Common myeloid progenitor, CD34-positive (primary cell): ENCODE measurements around the gene RHCG.
A peak's percentile ranks its signal among the peaks of the same experiment; 100 is the strongest.

Experiments used
- CTCF ChIA-PET: fragments of 350-600 bp; sonication (Branson Sonifier 250); formaldehyde crosslinking; loops from one replicate; lab custom pipeline; 2021; ENCODE audit warnings: antibody characterized with exemption; lab: Charles Lee
- POLR2A ChIA-PET: fragments of 350-600 bp; sonication (Branson Sonifier 250); formaldehyde crosslinking; loops from one replicate; lab custom pipeline; 2021; ENCODE audit warnings: antibody characterized with exemption; lab: Charles Lee
- DNase-seq, 3 donors: peaks; one replicate each; pipeline versions ENCODE4 v3.0.0 to v3.0.0-alpha.2; 2013
- H3K27ac ChIP-seq, 2 experiments: 1 replicate in 1 of 2; 2 replicates in 1 of 2; pipeline ENCODE4 v1.7.0; 2013; ENCODE audit warnings: inconsistent platforms in 2 of 2, low read length in 2 of 2, mild to moderate bottlenecking in 2 of 2, low read depth in 1 of 2, moderate library complexity in 1 of 2; ENCODE audit not compliant: severe bottlenecking in 2 of 2, insufficient read depth in 1 of 2, poor library complexity in 1 of 2
- H3K27me3 ChIP-seq, 5 experiments: replicated peaks in 2 of 5; 1 replicate in 3 of 5; 2 replicates in 2 of 5; pipeline versions ENCODE4 v1.6.1 to v1.7.0; 2013; ENCODE audit warnings: low read length in 4 of 5, mild to moderate bottlenecking in 2 of 5, moderate library complexity in 2 of 5, inconsistent platforms in 1 of 5; ENCODE audit not compliant: insufficient read depth in 5 of 5, control insufficient read depth in 4 of 5
- H3K36me3 ChIP-seq, 4 experiments: 1 replicate in 2 of 4; 2 replicates in 2 of 4; pipeline versions ENCODE4 v1.6.1 to v1.7.0; 2013; ENCODE audit warnings: low read length in 3 of 4, control low read depth in 1 of 4, mild to moderate bottlenecking in 1 of 4; ENCODE audit not compliant: control insufficient read depth in 4 of 4, insufficient read depth in 4 of 4
- H3K4me1 ChIP-seq, 4 experiments: 1 replicate in 3 of 4; 2 replicates in 1 of 4; pipeline versions ENCODE4 v1.6.1 to v1.7.1; 2013; ENCODE audit warnings: low read length in 3 of 4, mild to moderate bottlenecking in 3 of 4, control low read depth in 1 of 4, inconsistent platforms in 1 of 4, moderate library complexity in 1 of 4; ENCODE audit not compliant: control insufficient read depth in 4 of 4, insufficient read depth in 4 of 4; ENCODE audit errors: control extremely low read depth in 1 of 4
- H3K4me3 ChIP-seq, 7 experiments: 1 replicate in 4 of 7; 2 replicates in 3 of 7; pipeline versions ENCODE4 v1.5.1 to v1.7.0; 2013; ENCODE audit warnings: mild to moderate bottlenecking in 7 of 7, low read length in 6 of 7, moderate library complexity in 6 of 7, inconsistent platforms in 2 of 7, low read depth in 2 of 7, control low read depth in 1 of 7; ENCODE audit not compliant: insufficient read depth in 4 of 7, control insufficient read depth in 1 of 7; ENCODE audit errors: extremely low read depth in 1 of 7
- H3K9me3 ChIP-seq, 5 experiments: 1 replicate in 4 of 5; 2 replicates in 1 of 5; pipeline versions ENCODE4 v1.6.1 to v1.7.1; 2013; ENCODE audit warnings: low read length in 4 of 5, mild to moderate bottlenecking in 2 of 5, inconsistent platforms in 1 of 5, low read depth in 1 of 5, moderate library complexity in 1 of 5; ENCODE audit not compliant: control insufficient read depth in 4 of 5, insufficient read depth in 2 of 5; ENCODE audit errors: control extremely low read depth in 1 of 5
- WGBS: methylation state at CpG from one replicate; pipeline ENCODE4 v1.1.5; 2013; ENCODE audit not compliant: insufficient coverage; 5-methylcytosine and 5-hydroxymethylcytosine counted together

Gene RHCG

GRCh38 chr15:89446255-89446891 lies 50.0 kb downstream of the RHCG start:
- Histone ChIP-seq H3K9me3 (no peaks in the 10 kb centered on the region), H3K4me3 (no peak overlapping the region), H3K4me1 (no peaks in the 10 kb centered on the region), H3K27ac (no peak overlapping the region), H3K36me3 (no peaks in the 10 kb centered on the region), H3K27me3 (peaks cover 0 to 68% (median 16%) of the 10 kb centered on the region in 5 experiments)
- WGBS: 92% methylated on average over 5 of the region's 9 CpGs
- ChIA-PET CTCF (interaction anchor here (0.6 to 3.3 kb wide), 9 partner anchors 10 to 95 kb away, joined by 3 to 17 read pairs (median 3); no protein-coding TSS in a partner anchor), POLR2A (no interaction called here)
- DNase-seq: no peak

GRCh38 chr15:89445518-89445917 lies 50.9 kb downstream of the RHCG start:
- CTCF ChIA-PET: interaction anchor here (0.6 to 3.3 kb wide), 8 partner anchors 9 to 94 kb away, joined by 3 to 17 read pairs (median 4); no protein-coding TSS in a partner anchor

GRCh38 chr15:89444241-89445225 lies 51.9 kb downstream of the RHCG start:
- ChIA-PET CTCF (interaction anchor here (0.8 to 3.3 kb wide), 6 partner anchors 10 to 87 kb away, joined by 3 to 17 read pairs (median 4); no protein-coding TSS in a partner anchor), POLR2A (interaction anchor here (0.6 kb wide), 1 partner anchor 101 kb away, joined by 3 read pairs; no protein-coding TSS in a partner anchor)
- Histone ChIP-seq H3K36me3 (no peaks in the 10 kb centered on the region), H3K4me3 (no peak overlapping the region), H3K4me1 (no peaks in the 10 kb centered on the region), H3K27me3 (peaks cover 0 to 56% (median 14%) of the 10 kb centered on the region in 5 experiments), H3K9me3 (no peaks in the 10 kb centered on the region), H3K27ac (no peak overlapping the region)
- no peak for DNase-seq
- WGBS: 72% methylated on average over 15 of the region's 17 CpGs

More at GRCh38 chr15:89445518-89445917, 50.9 kb downstream of the RHCG start:
- Histone ChIP-seq H3K36me3 (no peaks in the 10 kb centered on the region), H3K4me1 (no peaks in the 10 kb centered on the region), H3K27ac (no peak overlapping the region), H3K9me3 (no peaks in the 10 kb centered on the region), H3K4me3 (no peak overlapping the region), H3K27me3 (peaks cover 0 to 62% (median 15%) of the 10 kb centered on the region in 5 experiments)
- 100% methylated on average over 1 of the region's 1 CpG for WGBS
- POLR2A ChIA-PET: no interaction called here
- DNase-seq: no peak

- Histone ChIP-seq H3K9me3 (no peaks in the 10 kb centered on the region), H3K27ac (no peak overlapping the region), H3K4me3 (no peak overlapping the region), H3K36me3 (no peaks in the 10 kb centered on the region), H3K27me3 (peaks cover 0 to 54% (median 14%) of the 10 kb centered on the region in 5 experiments), H3K4me1 (no peaks in the 10 kb centered on the region)
- WGBS: 100% methylated on average over 1 of the region's 3 CpGs
- ChIA-PET POLR2A (interaction anchor here (0.6 kb wide), 1 partner anchor 102 kb away, joined by 3 read pairs; no protein-coding TSS in a partner anchor), CTCF (interaction anchor here (0.8 to 3.9 kb wide), 13 partner anchors 10 to 86 kb away, joined by 3 to 27 read pairs (median 4); no protein-coding TSS in a partner anchor)
- DNase-seq: no peak
These were observed 52.8 kb downstream of the RHCG start for GRCh38 chr15:89443581-89443980.

GRCh38 chr15:89442671-89443307 lies 53.6 kb downstream of the RHCG start:
- Histone ChIP-seq H3K27me3 (peaks cover 0 to 53% (median 14%) of the 10 kb centered on the region in 5 experiments), H3K4me3 (no peak overlapping the region), H3K9me3 (no peaks in the 10 kb centered on the region), H3K4me1 (no peaks in the 10 kb centered on the region), H3K27ac (no peak overlapping the region), H3K36me3 (no peaks in the 10 kb centered on the region)
- 65% methylated on average over 12 of the region's 19 CpGs for WGBS
- DNase-seq: peak; percentile 45 to 62 (median 55)
- ChIA-PET POLR2A (no interaction called here), CTCF (interaction anchor here (0.7 to 3.9 kb wide), 13 partner anchors 9 to 84 kb away, joined by 3 to 27 read pairs (median 4); no protein-coding TSS in a partner anchor)

- POLR2A ChIA-PET: no interaction called here
- no peak for DNase-seq
- Histone ChIP-seq H3K9me3 (no peaks in the 10 kb centered on the region), H3K36me3 (no peaks in the 10 kb centered on the region), H3K4me3 (no peak overlapping the region), H3K27ac (no peak overlapping the region), H3K4me1 (no peaks in the 10 kb centered on the region), H3K27me3 (peaks cover 0 to 48% (median 10%) of the 10 kb centered on the region in 5 experiments)
- 99% methylated on average over 10 of the region's 10 CpGs for WGBS
- CTCF ChIA-PET: interaction anchor here (0.7 to 3.9 kb wide), 11 partner anchors 8 to 73 kb away, joined by 3 to 27 read pairs (median 7); no protein-coding TSS in a partner anchor
These were observed 54.2 kb downstream of the RHCG start for GRCh38 chr15:89442155-89442554.
